Activated CD8-positive, alpha-beta memory T cell treated with anti-CD3 and anti-CD28 coated beads for 48 hours (primary cell): ENCODE measurements around the gene GSTT2.

Source experiments
- DNase-seq, 3 experiments: peaks; one replicate each; pipeline ENCODE4 v3.0.0-alpha.2; 2020; ENCODE audit warnings: low read depth in 2 of 3, low spot score in 2 of 3

Gene GSTT2

GRCh38 chr22:24008381-24009226, 28.7 kb downstream of the GSTT2 start:
- no peak for DNase-seq

GRCh38 chr22:24009227-24010017, 29.5 kb downstream of the GSTT2 start:
- DNase-seq, result no peak

DNA sequence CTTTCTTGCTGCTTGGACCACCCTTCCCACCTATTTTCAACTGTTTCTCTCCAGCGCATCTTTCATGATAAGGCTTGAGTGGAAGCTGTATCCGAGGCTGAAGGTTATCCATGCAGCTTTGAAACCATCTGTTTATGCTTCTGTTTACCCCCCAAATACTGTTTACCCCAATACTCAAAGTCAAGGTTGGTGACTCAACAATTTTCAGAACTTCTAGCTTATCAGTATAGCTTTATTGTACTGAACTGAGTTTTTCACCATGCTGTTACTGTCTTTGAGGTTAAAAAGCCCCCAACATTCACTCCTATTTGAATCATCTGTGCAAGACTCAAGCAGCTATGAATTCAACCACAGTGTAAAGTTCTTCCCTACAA, 30.1 kb downstream of the GSTT2 start:
- no peak for DNase-seq

DNA sequence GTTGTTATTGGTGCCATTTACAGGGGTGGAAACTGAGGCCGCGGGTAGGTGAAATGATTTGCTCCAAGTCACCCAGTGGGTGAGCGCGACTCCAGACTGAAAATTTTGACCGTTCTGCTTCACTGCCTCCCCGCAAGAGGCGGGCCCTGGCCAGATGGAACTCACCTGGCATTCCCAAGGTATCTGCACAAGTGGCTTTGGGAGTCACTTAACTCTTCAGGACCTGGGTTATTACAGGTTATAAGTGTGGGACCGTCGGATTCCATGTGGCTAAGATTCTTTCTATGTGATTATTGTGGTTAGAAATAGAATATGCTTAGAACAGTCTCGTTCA, 31.8 kb downstream of the GSTT2 start:
- no peak for DNase-seq

GRCh38 chr22:24016156-24016555, 36.2 kb downstream of the GSTT2 start:
- no peak for DNase-seq

GRCh38 chr22:24021304-24021703, 41.4 kb downstream of the GSTT2 start:
- no peak for DNase-seq

DNA sequence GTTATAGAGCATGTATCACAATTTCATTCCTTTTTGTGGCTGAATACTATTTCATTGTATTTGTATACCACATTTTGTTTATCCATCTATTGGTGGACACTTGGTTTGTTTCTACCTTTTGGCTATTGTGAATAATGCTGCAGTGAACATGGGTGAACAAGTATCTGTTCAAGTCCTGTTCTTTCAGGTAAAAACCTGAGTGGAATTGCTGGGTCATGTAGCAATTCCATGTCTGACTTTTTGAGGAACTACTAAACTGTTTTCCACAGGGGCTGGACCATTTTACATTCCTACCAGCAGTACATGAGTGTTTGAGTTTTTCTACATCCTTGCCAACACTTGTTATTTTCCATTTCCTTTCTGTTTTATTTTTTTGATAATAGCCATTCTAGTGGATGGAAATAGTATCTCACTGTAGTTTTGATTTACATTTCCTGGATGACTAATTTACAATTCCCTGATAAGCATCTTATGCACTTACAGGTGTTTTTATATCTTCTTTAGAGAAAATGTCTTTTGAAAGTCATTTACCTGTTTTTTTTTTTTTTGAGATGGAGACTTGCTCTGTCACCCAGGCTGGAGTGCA, 43.4 kb downstream of the GSTT2 start:
- no peak for DNase-seq

- no peak for DNase-seq
Observed at GRCh38 chr22:24024354-24024753, 44.4 kb downstream of the GSTT2 start.

DNA sequence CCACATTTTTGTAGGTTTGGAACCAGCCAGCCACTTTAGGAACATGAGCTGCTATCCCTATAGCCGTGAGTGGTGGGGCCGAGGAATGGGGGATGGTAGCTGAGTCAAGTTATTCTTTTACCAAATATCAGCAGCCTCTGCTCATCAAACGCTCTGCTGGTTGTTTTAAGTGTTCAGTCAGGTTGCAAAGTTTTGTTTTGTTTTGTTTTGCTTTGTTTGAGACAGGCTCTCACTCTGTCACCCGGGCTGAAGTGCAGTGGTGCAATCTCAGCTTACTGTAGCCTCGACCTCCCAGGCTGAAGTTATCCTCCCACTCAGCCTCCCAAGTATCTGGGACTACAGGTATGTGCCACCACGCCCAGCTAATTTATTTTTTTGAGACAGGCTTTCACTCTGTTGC, 45.5 kb downstream of the GSTT2 start:
- DNase-seq, result no peak

DNA sequence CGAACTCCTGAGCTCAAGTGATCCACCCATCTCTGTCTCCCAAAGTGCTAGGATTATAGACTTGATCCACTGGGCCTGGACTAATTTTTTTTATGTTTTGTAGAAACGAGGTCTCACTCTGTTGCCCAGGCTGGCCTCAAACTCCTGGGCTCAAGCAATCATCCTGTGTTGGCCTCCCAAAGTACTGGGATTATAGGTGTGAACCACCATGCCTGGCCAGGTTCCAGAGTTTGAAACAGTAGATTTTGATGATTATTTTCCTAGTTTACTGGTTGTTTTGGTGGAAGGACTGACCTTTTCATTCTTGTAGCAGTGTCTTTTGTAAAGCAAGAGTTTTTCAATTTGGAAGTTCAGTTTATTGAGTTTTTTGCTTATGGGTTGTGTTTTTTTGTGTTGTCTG, 46.1 kb downstream of the GSTT2 start:
- no peak for DNase-seq

- no peak for DNase-seq
Observed at GRCh38 chr22:24026733-24027132, 46.8 kb downstream of the GSTT2 start.

DNA sequence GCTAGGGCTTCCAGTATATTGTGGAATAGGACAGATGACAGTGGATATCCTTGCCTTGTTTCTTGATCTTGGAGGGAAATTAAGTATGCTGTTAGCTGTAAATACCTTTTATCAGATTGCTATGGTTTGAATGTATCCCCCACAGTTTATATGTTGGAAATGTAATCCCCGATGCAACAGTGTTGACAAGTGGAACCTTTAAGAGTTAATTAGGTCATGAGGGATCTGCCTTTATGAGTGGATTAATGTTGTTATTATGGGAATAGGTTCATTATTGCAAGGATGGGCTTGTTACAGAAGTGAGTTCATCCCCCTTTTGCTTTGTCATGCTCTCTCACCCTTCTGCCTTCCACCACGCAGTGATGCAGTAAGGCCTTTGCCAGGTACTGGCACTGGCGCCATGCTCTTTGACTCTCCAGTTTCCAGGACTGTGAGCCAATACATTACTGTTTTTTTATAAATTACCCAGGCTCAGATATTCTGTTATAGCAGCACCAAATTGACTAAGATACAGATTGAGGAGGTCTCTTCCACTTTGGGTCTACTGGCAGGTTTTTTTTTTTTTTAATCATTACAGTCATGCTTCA, 47.5 kb downstream of the GSTT2 start:
- DNase-seq, result no peak

DNA sequence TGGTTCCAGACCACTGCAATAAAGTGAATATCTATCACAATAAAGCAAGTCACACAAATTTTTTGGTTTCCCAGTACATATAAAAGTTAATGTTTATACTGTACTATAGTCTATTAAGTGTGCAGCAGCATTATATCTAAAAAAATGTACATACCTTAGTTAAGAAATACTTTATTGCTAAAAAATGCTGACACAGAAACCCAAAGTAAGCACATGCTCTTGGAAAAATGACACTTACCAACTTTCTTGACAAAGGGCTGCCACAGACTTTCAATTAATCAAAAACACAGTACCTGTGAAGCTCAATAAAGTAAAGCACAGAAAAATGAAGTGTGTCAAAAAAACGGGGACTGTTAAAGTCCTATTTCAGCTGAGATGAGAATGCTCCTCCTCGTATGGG, 48.1 kb downstream of the GSTT2 start:
- DNase-seq, result no peak

- DNase-seq, result no peak
Observed at GRCh38 chr22:24028533-24028932, 48.6 kb downstream of the GSTT2 start.

GRCh38 chr22:24029304-24029703, 49.4 kb downstream of the GSTT2 start:
- DNase-seq, result no peak

DNA sequence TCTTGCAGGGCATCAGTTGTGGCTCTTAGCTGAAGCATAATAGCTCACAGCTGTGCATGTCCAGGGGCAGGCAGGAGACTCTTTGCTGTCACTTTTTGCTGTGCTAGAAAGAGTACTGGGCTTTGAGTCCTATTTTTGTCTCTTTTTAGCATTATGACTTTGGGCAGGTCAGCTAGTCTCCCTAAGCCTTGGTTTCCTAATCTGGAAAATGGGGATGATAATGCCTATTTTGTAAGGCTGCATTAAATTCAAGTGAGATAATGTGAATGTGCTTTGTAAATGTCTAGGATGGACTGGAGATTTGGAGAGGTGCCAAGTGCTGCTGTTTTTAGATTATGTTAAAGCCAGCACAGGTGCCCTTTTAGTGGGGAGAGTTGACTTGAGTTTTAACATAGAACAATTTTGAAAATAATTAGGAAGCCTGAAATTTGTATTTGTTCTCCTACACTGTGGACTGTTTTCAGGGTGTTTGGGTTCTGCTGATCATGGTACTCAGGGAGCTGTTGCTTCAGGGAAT, 50.3 kb downstream of the GSTT2 start:
- no peak for DNase-seq
